Type B pancreatic cell (in vitro differentiated cells): ENCODE results near the gene PM20D1. TPM values are rescaled to one million over a fixed set of nuclear protein-coding genes. Genes with fewer than 3 reads are reported as not detected.

Source experiments
- DNase-seq: peaks from one replicate; pipeline ENCODE4 v3.0.0; 2021; ENCODE audit warnings: mixed read lengths; ENCODE audit not compliant: unreplicated experiment; ENCODE audit errors: extremely low spot score
- H3K27ac Mint-ChIP-seq: 2 replicates; pipeline ENCODE4 v1.8.0; 2021; ENCODE audit warnings: mild to moderate bottlenecking, mixed read lengths
- H3K27me3 Mint-ChIP-seq: 2 replicates; pipeline ENCODE4 v1.8.0; 2021; ENCODE audit warnings: mixed read lengths
- H3K36me3 Mint-ChIP-seq: 2 replicates; pipeline ENCODE4 v1.8.0; 2021; ENCODE audit warnings: mixed read lengths
- H3K4me1 Mint-ChIP-seq: one replicate; pipeline ENCODE4 v1.8.0; 2021; ENCODE audit warnings: mixed read lengths; ENCODE audit not compliant: unreplicated experiment
- H3K4me3 Mint-ChIP-seq: 2 replicates; pipeline ENCODE4 v1.8.0; 2021; ENCODE audit warnings: mild to moderate bottlenecking, mixed read lengths
- H3K9me3 Mint-ChIP-seq: 2 replicates; pipeline ENCODE4 v1.8.0; 2021; ENCODE audit warnings: mixed read lengths
- CTCF ChIP-seq: fragments of 200-600 bp; sonication (generic); conservative IDR thresholded peaks from 2 replicates; pipeline ENCODE4 v1.5.0; 2021; ENCODE audit warnings: antibody characterized with exemption, mild to moderate bottlenecking
- total RNA-seq: library from RNA; stranded (reverse); gene quantifications from 2 replicates; pipeline ENCODE4 v1.2.1, GENCODE V29; 2021; ENCODE audit warnings: low replicate concordance

The PM20D1 gene
- total RNA-seq, 1 donor from 2014 or later: not detected

DNA sequence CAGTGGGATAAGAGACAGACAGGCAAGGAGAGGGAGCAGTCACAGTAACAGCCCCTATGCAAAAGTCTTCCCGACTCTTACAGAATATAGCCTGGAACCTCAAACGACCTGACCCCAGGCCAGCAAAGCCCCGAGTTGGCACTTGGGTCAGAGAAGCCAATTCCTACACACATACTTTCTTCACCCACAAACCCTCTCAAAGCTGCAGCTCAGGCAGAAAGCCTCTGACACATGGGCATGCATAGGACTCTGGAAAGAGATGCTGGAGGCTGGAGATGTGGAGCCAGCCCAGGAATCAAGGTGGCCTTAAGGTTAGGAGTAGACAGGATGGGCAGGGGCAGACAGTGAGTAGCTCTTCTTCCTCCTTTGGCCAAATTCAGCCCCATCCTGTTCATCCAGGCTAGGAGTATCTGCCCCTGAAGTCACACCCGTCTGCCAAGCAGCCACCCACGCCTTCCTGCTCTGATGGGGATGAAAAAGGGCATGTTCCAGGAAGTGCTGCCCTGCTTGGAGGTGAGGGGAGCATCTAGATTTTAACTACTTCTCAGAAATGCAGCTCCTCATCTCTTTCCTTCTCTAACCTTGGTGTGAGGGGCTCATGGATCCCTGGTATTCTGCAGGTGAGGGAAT is 44.7 kb downstream of the PM20D1 start:
- Mint-ChIP-seq H3K27ac (no peak overlapping the region), H3K9me3 (no peaks in the 10 kb centered on the region), H3K4me3 (no peak overlapping the region), H3K36me3 (peaks cover 15% of the 10 kb centered on the region), H3K27me3 (no peaks in the 10 kb centered on the region), H3K4me1 (peaks cover 24% of the 10 kb centered on the region)
- no peak for TF ChIP-seq CTCF
- DNase-seq: no peak

DNA sequence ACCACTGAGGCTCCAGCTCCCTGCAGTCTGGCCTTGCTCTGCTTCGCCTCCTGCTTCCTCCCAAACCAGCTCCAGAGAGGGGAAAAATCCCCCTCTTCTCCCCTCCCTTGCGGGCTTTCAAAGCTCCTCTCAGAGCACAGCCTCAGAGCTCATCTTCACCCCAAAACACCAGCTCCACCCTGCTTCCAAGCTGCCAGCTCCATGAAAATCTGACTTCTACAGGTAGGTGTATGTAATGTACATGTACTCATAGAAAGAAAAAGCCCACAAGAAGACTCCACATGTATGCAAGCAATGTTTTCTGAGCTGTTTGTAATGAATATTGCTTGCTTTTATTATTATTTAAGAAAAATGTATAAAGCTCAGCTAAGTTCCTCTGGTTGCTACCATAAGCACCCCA is 45.3 kb downstream of the PM20D1 start:
- no peak for DNase-seq
- H3K36me3 Mint-ChIP-seq: peaks cover 15% of the 10 kb centered on the region
- H3K27me3 Mint-ChIP-seq: no peaks in the 10 kb centered on the region
- H3K4me1 Mint-ChIP-seq: peaks cover 24% of the 10 kb centered on the region
- no peak overlapping the region for H3K4me3 Mint-ChIP-seq
- no peak overlapping the region for H3K27ac Mint-ChIP-seq
- no peak for TF ChIP-seq CTCF
- no peaks in the 10 kb centered on the region for H3K9me3 Mint-ChIP-seq

DNA sequence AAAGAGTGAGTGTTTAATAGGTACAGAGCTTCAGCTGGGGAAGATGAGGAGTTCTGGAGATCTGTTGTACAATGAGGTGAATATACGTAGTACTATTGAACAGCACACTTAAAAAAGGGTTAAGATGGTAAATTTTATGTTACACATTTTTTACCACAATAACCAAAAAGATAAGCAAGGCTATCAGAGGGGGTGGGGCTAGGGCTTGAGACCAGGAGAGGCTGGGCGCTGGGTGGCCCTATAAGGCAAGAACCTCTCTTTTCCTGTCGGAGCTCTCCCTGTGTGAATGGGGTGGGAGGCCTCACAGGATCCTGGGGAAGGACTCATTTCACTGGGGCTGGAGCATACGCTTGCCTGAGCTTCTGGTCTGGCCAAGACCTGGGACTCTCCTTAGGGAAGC is 45.9 kb downstream of the PM20D1 start:
- TF ChIP-seq CTCF: no peak
- DNase-seq: no peak
- no peak overlapping the region for H3K27ac Mint-ChIP-seq
- peaks cover 19% of the 10 kb centered on the region for H3K4me1 Mint-ChIP-seq
- H3K27me3 Mint-ChIP-seq: no peaks in the 10 kb centered on the region
- no peak overlapping the region for H3K4me3 Mint-ChIP-seq
- H3K36me3 Mint-ChIP-seq: peaks cover 10% of the 10 kb centered on the region
- H3K9me3 Mint-ChIP-seq: no peaks in the 10 kb centered on the region

- no peaks in the 10 kb centered on the region for H3K9me3 Mint-ChIP-seq
Measured at GRCh38 chr1:205802060-205802459, 47.9 kb downstream of the PM20D1 start.

GRCh38 chr1:205800981-205801703 is 48.8 kb downstream of the PM20D1 start:
- TF ChIP-seq CTCF: no peak
- no peak for DNase-seq
- Mint-ChIP-seq H3K4me1 (peaks cover 12% of the 10 kb centered on the region), H3K27ac (no peak overlapping the region), H3K36me3 (peaks cover 16% of the 10 kb centered on the region), H3K9me3 (no peaks in the 10 kb centered on the region), H3K27me3 (no peaks in the 10 kb centered on the region), H3K4me3 (no peak overlapping the region)

More at GRCh38 chr1:205802060-205802459, 47.9 kb downstream of the PM20D1 start:
- peaks cover 12% of the 10 kb centered on the region for H3K4me1 Mint-ChIP-seq
- H3K27me3 Mint-ChIP-seq: no peaks in the 10 kb centered on the region
- H3K27ac Mint-ChIP-seq: no peak overlapping the region
- H3K4me3 Mint-ChIP-seq: no peak overlapping the region
- no peak for TF ChIP-seq CTCF
- DNase-seq: no peak
- peaks cover 13% of the 10 kb centered on the region for H3K36me3 Mint-ChIP-seq
